Measurements from ENCODE around the gene ADNP2.

GRCh38 chr18:80179857-80180558 is 70.9 kb downstream of the ADNP2 start:
- no peak for TF ChIP-seq CTCF (IDR thresholded peaks at IDR 0.05)
- no peak for TF ChIP-seq POLR2A (IDR thresholded peaks at IDR 0.05)
- no peak for TF ChIP-seq EP300 (IDR thresholded peaks at IDR 0.05; ENCODE audit: low read depth)

Data from transverse colon (tissue), 3 donors.